Smooth muscle cell (in vitro differentiated cells): ENCODE data around the gene TMEM87B. TPM values are rescaled to one million over a fixed set of nuclear protein-coding genes. Genes with fewer than 3 reads are reported as not detected.

Source experiments
- DNase-seq: peaks from one replicate; lab custom pipeline; 2025; ENCODE audit not compliant: unreplicated experiment; lab: John Stamatoyannopoulos, UW
- H2AFZ ChIP-seq: fragments of 200-600 bp; sonication (generic); 2 replicates; pipeline ENCODE4 v1.6.0; 2016; ENCODE audit warnings: antibody characterized with exemption, low read depth, mild to moderate bottlenecking
- H3F3A ChIP-seq: fragments of 200-600 bp; sonication (generic); 2 replicates; pipeline ENCODE4 v1.6.0; 2017; ENCODE audit warnings: antibody characterized with exemption, low read depth
- H3K27ac ChIP-seq: fragments of 200-600 bp; sonication (generic); 2 replicates; pipeline ENCODE4 v1.5.1; 2016; ENCODE audit warnings: low read depth, mild to moderate bottlenecking
- H3K27me3 ChIP-seq: fragments of 200-600 bp; sonication (generic); 2 replicates; pipeline ENCODE4 v1.6.1; 2016; ENCODE audit warnings: low read depth, mild to moderate bottlenecking
- H3K36me3 ChIP-seq: fragments of 200-600 bp; sonication (generic); 2 replicates; pipeline ENCODE4 v1.5.1; 2016; ENCODE audit warnings: low read depth
- H3K4me1 ChIP-seq: fragments of 200-600 bp; sonication (generic); 2 replicates; pipeline ENCODE4 v1.5.1; 2016; ENCODE audit warnings: low read depth
- H3K4me2 ChIP-seq: fragments of 200-600 bp; sonication (generic); 2 replicates; pipeline ENCODE4 v1.6.0; 2016; ENCODE audit warnings: mild to moderate bottlenecking
- H3K4me3 ChIP-seq: fragments of 200-600 bp; sonication (generic); 2 replicates; pipeline ENCODE4 v1.5.1; 2016; ENCODE audit warnings: mild to moderate bottlenecking
- H3K79me2 ChIP-seq: fragments of 200-600 bp; sonication (generic); 2 replicates; pipeline ENCODE4 v1.6.0; 2016; ENCODE audit warnings: low read depth, mild to moderate bottlenecking
- H3K9ac ChIP-seq: fragments of 200-600 bp; sonication (generic); 2 replicates; pipeline ENCODE4 v1.6.0; 2016; ENCODE audit warnings: low read depth
- H3K9me3 ChIP-seq: fragments of 200-600 bp; sonication (generic); replicated peaks from 2 replicates; pipeline ENCODE4 v1.5.1; 2016; ENCODE audit warnings: low read depth
- H4K20me1 ChIP-seq: fragments of 200-600 bp; sonication (generic); 2 replicates; pipeline ENCODE4 v1.6.0; 2016; ENCODE audit warnings: low read depth
- WGBS: methylation state at CpG from one replicate; pipeline ENCODE4 v1.1.7; 2016; ENCODE audit warnings: low lambda C conversion rate; 5-methylcytosine and 5-hydroxymethylcytosine counted together
- polyA plus RNA-seq: library from polyadenylated mRNA; unstranded; fragments of >200 nt; fragmentation: Nextera tagmentation; extraction: Ambion mirVana; gene quantifications from 2 replicates; pipeline ENCODE4 v1.2.1, GENCODE V29; 2016
- total RNA-seq: library from RNA; depleted of rRNA; stranded (reverse); fragments of >200 nt; gene quantifications from 2 replicates; pipeline ENCODE4 v1.2.3, GENCODE V29; 2014
- TF ChIP-seq, protein P1 (sequence below): fragments of 200-600 bp; sonication (generic); IDR thresholded peaks from 2 replicates; pipeline ENCODE4 v1.5.1; 2017; ENCODE audit warnings: borderline replicate concordance, mild to moderate bottlenecking, antibody characterized with exemption; ENCODE audit not compliant: insufficient read depth, poor library complexity, severe bottlenecking

Gene TMEM87B
- total and polyA plus RNA-seq, 2 experiments from 2014 or later: 27.2 to 109 TPM

- peak overlapping the region; percentile 59 for H3K27ac ChIP-seq
- peak overlapping the region; percentile 31 for H3K4me2 ChIP-seq
- no peak overlapping the region for H2AFZ ChIP-seq
Measured at GRCh38 chr2:112149866-112150435, 94.9 kb downstream of the TMEM87B start.

DNA sequence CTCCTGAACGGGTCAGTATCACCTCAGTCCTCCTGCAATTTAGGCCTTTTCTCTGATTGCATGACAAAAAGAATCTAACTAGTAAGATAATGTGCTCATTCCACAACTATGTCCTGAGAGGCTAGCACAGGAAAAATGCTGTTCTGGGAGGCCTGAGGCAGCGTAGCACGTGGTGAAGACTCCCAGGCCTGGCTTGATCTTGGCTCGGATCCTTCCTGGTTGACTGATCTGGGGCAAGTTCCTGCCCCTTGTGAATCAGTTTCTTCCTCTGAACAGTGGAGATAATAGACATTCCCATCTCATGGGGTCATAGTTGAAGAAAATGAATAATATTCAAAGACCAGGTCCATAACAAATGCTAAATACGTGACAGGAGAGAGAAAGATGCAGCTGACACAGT lies 95.4 kb downstream of the TMEM87B start:
- H3K27me3 ChIP-seq: no peaks in the 10 kb centered on the region
- no peaks in the 10 kb centered on the region for H3K79me2 ChIP-seq
- H3K9me3 ChIP-seq: no peaks in the 10 kb centered on the region
- no peaks in the 10 kb centered on the region for H3K36me3 ChIP-seq
- DNase-seq: no peak
- peak overlapping the region; percentile 31 for H3K4me2 ChIP-seq
- no peak overlapping the region for H3K4me3 ChIP-seq
- H3K9ac ChIP-seq: no peak overlapping the region
- no peak overlapping the region for H2AFZ ChIP-seq
- H3K4me1 ChIP-seq: no peaks in the 10 kb centered on the region
- no peaks in the 10 kb centered on the region for H4K20me1 ChIP-seq
- TF ChIP-seq, protein P1, sequence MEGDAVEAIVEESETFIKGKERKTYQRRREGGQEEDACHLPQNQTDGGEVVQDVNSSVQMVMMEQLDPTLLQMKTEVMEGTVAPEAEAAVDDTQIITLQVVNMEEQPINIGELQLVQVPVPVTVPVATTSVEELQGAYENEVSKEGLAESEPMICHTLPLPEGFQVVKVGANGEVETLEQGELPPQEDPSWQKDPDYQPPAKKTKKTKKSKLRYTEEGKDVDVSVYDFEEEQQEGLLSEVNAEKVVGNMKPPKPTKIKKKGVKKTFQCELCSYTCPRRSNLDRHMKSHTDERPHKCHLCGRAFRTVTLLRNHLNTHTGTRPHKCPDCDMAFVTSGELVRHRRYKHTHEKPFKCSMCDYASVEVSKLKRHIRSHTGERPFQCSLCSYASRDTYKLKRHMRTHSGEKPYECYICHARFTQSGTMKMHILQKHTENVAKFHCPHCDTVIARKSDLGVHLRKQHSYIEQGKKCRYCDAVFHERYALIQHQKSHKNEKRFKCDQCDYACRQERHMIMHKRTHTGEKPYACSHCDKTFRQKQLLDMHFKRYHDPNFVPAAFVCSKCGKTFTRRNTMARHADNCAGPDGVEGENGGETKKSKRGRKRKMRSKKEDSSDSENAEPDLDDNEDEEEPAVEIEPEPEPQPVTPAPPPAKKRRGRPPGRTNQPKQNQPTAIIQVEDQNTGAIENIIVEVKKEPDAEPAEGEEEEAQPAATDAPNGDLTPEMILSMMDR: no peak
- 8% methylated on average over 5 of the region's 5 CpGs for WGBS
- H3F3A ChIP-seq: no peaks in the 10 kb centered on the region
- peak overlapping the region; percentile 59 for H3K27ac ChIP-seq

More at GRCh38 chr2:112149866-112150435, 94.9 kb downstream of the TMEM87B start:
- WGBS: 70% methylated on average over 7 of the region's 7 CpGs
- Histone ChIP-seq H3K4me3 (no peak overlapping the region), H3K36me3 (no peaks in the 10 kb centered on the region), H3K27me3 (no peaks in the 10 kb centered on the region), H3F3A (no peaks in the 10 kb centered on the region), H3K79me2 (no peaks in the 10 kb centered on the region), H3K4me1 (no peaks in the 10 kb centered on the region), H3K9me3 (no peaks in the 10 kb centered on the region), H3K9ac (no peak overlapping the region), H4K20me1 (no peaks in the 10 kb centered on the region)
- TF ChIP-seq, protein P1: no peak
- DNase-seq: no peak

- Histone ChIP-seq H3F3A (no peaks in the 10 kb centered on the region), H3K4me3 (no peak overlapping the region), H4K20me1 (no peaks in the 10 kb centered on the region), H3K36me3 (no peaks in the 10 kb centered on the region), H3K79me2 (no peaks in the 10 kb centered on the region), H2AFZ (no peak overlapping the region), H3K9ac (no peak overlapping the region), H3K9me3 (no peaks in the 10 kb centered on the region), H3K27ac (peak overlapping the region; percentile 59), H3K27me3 (no peaks in the 10 kb centered on the region), H3K4me1 (no peaks in the 10 kb centered on the region), H3K4me2 (peak overlapping the region; percentile 31)
- TF ChIP-seq, protein P1: no peak
- no peak for DNase-seq
- WGBS: 83% methylated on average over 11 of the region's 11 CpGs
Measured at GRCh38 chr2:112150851-112151250, 95.8 kb downstream of the TMEM87B start.

DNA sequence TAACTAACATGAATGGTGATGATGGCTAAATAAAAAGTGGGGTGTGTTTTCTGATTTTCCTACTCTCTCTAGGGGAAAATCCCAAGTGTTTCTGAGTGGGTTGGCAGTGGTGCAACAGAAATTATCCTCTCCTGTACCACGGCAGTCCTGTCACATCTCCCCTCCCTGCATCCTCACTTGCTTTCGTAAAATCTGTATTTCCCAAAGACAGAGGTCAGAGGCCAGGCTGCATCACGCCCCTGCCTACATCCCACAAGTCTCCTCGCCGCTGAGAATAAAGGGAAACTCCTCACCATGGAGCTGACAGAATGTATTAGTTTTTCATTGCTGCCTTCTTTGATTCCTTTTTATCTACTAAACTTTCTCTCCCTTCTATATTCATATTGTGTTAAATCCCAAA lies 96.2 kb downstream of the TMEM87B start:
- no peaks in the 10 kb centered on the region for H3K9me3 ChIP-seq
- no peak overlapping the region for H3K9ac ChIP-seq
- no peaks in the 10 kb centered on the region for H4K20me1 ChIP-seq
- H3K4me2 ChIP-seq: no peak overlapping the region
- peaks cover 3% of the 10 kb centered on the region for H3K4me1 ChIP-seq
- peak overlapping the region; percentile 59 for H3K27ac ChIP-seq
- 92% methylated on average over 5 of the region's 5 CpGs for WGBS
- no peaks in the 10 kb centered on the region for H3K27me3 ChIP-seq
- no peaks in the 10 kb centered on the region for H3K36me3 ChIP-seq
- TF ChIP-seq, protein P1: no peak
- DNase-seq: no peak
- H2AFZ ChIP-seq: no peak overlapping the region
- no peaks in the 10 kb centered on the region for H3K79me2 ChIP-seq
- no peaks in the 10 kb centered on the region for H3F3A ChIP-seq
- no peak overlapping the region for H3K4me3 ChIP-seq
